Heart right ventricle (tissue), 16 donors: Measurements from ENCODE around the gene SLC7A8. TPM values are rescaled to one million over a fixed set of nuclear protein-coding genes. Genes with fewer than 3 reads are reported as not detected.
A peak's percentile ranks its signal among the peaks of the same experiment; 100 is the strongest.

Experiments
- ATAC-seq, 8 donors: fragments of 200-7000 bp; cut with Tn5 transposase; one replicate each; pipeline ENCODE4 v1.9.1; 2020; ENCODE audit warnings: mild to moderate bottlenecking in 8 of 8, moderate library complexity in 8 of 8, moderate number of reproducible peaks in 1 of 8
- DNase-seq, 2 donors: peaks; one replicate each; pipeline ENCODE4 v3.0.0-alpha.2; 2020
- H3K27ac ChIP-seq, 10 donors: fragments of 200-600 bp; sonication (generic) in 2 of 10; one replicate each; pipeline versions ENCODE4 v1.5.0 to v1.8.0; 2020 to 2022; ENCODE audit warnings: mild to moderate bottlenecking in 3 of 10
- H3K27me3 ChIP-seq, 7 donors: fragments of 200-600 bp; one replicate each; pipeline ENCODE4 v1.8.0; 2021 to 2022; ENCODE audit warnings: mild to moderate bottlenecking in 2 of 7
- H3K36me3 ChIP-seq, 9 donors: fragments of 200-600 bp; sonication (generic) in 1 of 9; one replicate each; pipeline versions ENCODE4 v1.5.0 to v1.8.0; 2020 to 2022; ENCODE audit warnings: mild to moderate bottlenecking in 2 of 9
- H3K4me1 ChIP-seq, 9 donors: fragments of 200-600 bp; sonication (generic) in 1 of 9; one replicate each; pipeline versions ENCODE4 v1.5.0 to v1.8.0; 2020 to 2022; ENCODE audit warnings: mild to moderate bottlenecking in 4 of 9
- H3K4me3 ChIP-seq, 10 donors: fragments of 200-600 bp; sonication (generic) in 2 of 10; one replicate each; pipeline versions ENCODE4 v1.5.0 to v1.8.0; 2020 to 2022; ENCODE audit warnings: mild to moderate bottlenecking in 7 of 10, moderate library complexity in 2 of 10
- H3K9me3 ChIP-seq, 11 donors: fragments of 200-600 bp in 10 of 11; sonication (generic) in 2 of 11; one replicate each; pipeline versions ENCODE4 v1.5.0 to v1.8.0; 2013 to 2022; ENCODE audit warnings: mild to moderate bottlenecking in 2 of 11, control low read depth in 1 of 11, moderate library complexity in 1 of 11
- CTCF ChIP-seq, 9 donors: fragments of 200-600 bp; sonication (generic) in 2 of 9; IDR thresholded peaks; one replicate each; pipeline versions ENCODE4 v1.5.0 to v1.8.0; 2021 to 2022; ENCODE audit warnings: antibody characterized with exemption in 9 of 9, mild to moderate bottlenecking in 5 of 9, moderate library complexity in 1 of 9
- WGBS, 2 donors: extraction: QIAGEN DNeasy Blood & Tissue Kit; methylation state at CpG; one replicate each; pipeline ENCODE4 v1.1.7; 2013; ENCODE audit warnings: inconsistent platforms in 1 of 2; 5-methylcytosine and 5-hydroxymethylcytosine counted together
- intact Hi-C, 10 donors: fragments of 100-400 bp; cut with DNase I; formaldehyde crosslinking; loops; one replicate each; pipeline versions ENCODE4 v1.11.1 to v1.14.2; 2022
- polyA plus RNA-seq, 2 donors: library from polyadenylated mRNA; stranded (reverse); fragments of 200-250 nt; gene quantifications; one replicate each; pipeline ENCODE4 v1.2.3, GENCODE V29; 2013
- total RNA-seq, 10 donors: library from RNA; stranded (reverse); fragmentation: NEBNext Ultra II Directional in 3 of 10; extraction: Animal tissue kit (Norgen Biotek cat#: 25700) in 3 of 10; gene quantifications; one replicate each; pipeline versions ENCODE4 v1.2.1 to v1.2.4, GENCODE V29; 2021 to 2023
- donor health status: Arrhythmogenic right ventricular cardiomyopathy.
- donor health status: ischemic (EF 13 %, LVEDD 7.1; RV severe dilation, severe dysfunction).
- donor health status: healthy with polysubstance abuse.
- donor health status: DM: no; HTN: yes; CAD: no.
- donor health status: DM: no; HTN: no; CAD: no.
- donor health status: ischemic (EF 25% LVEDD 6.9; RV normal size, moderate dysfunction).
- donor health status: ischemic (EF 25% LVEDD 5.7; RV mildly dilated, moderate dysfunction).
- donor health status: healthy.
- donor health status: DM: yes; HTN: yes; CAD: no.
- donor health status: Ischemic cardiomyopathy.
- donor health status: ischemic (EF 35%, LVEDD 5.7; RV mildly dilated, moderate dysfunction).
- donor health status: nonischemic (EF 11% LVEDD 7.7; RV severe dilation, severe dysfunction).
- donor health status: DM: yes; HTN: yes; CAD: no.
- donor health status: PGD.
- donor health status: ischemic (EF 29% LVEDD 5.4; RV normal size, mild dysfunction).
- donor health status: nonischemic (EF 23%, LVEDD 6.1; RV moderate dilation, normal function).

SLC7A8 gene
- total and polyA plus RNA-seq, 12 donors, result 5.9 to 14.9 (median 9.6) TPM

GRCh38 chr14:23171222-23171975, 12.1 kb downstream of the SLC7A8 start:
- no peak for DNase-seq
- intact Hi-C loops, result no loop called here
- no peak for ATAC-seq
- Histone ChIP-seq H3K9me3 (no peaks in the 10 kb centered on the region), H3K4me3 (no peak overlapping the region), H3K27ac (no peak overlapping the region), H3K27me3 (no peaks in the 10 kb centered on the region), H3K36me3 (no peaks in the 10 kb centered on the region), H3K4me1 (peaks cover 0 to 51% (median 14%) of the 10 kb centered on the region in 9 donors)
- TF ChIP-seq CTCF (IDR thresholded peaks at IDR 0.05), result no peak
- WGBS, 2 donors, result 83 to 86% methylated on average over 8 of the region's 8 CpGs

GRCh38 chr14:23169622-23170021, 13.8 kb downstream of the SLC7A8 start:
- Histone ChIP-seq H3K27ac (no peak overlapping the region), H3K27me3 (no peaks in the 10 kb centered on the region), H3K36me3 (no peaks in the 10 kb centered on the region), H3K4me1 (peaks cover 0 to 48% (median 14%) of the 10 kb centered on the region in 9 donors), H3K4me3 (no peak overlapping the region), H3K9me3 (no peaks in the 10 kb centered on the region)
- TF ChIP-seq CTCF (IDR thresholded peaks at IDR 0.05), result no peak
- WGBS, 2 donors, result 94 to 96% methylated on average over 6 of the region's 6 CpGs
- intact Hi-C loops, result no loop called here
- no peak for DNase-seq
- ATAC-seq, result no peak

GRCh38 chr14:23168246-23168645, 15.2 kb downstream of the SLC7A8 start:
- intact Hi-C loops, result no loop called here
- Histone ChIP-seq H3K4me1 (peaks cover 0 to 41% (median 9%) of the 10 kb centered on the region in 9 donors), H3K36me3 (no peaks in the 10 kb centered on the region), H3K27me3 (no peaks in the 10 kb centered on the region), H3K27ac (peak overlapping the region in 1 of 10 donors; percentile 42), H3K9me3 (no peaks in the 10 kb centered on the region), H3K4me3 (no peak overlapping the region)
- peak in 5 of 8 donors; percentile 45 to 79 (median 64) for ATAC-seq
- no peak for TF ChIP-seq CTCF (IDR thresholded peaks at IDR 0.05)
- 13 to 28% methylated on average over 2 of the region's 2 CpGs for WGBS, 2 donors
- no peak for DNase-seq

GRCh38 chr14:23167116-23167847, 16.2 kb downstream of the SLC7A8 start:
- H3K4me3 ChIP-seq, result no peak overlapping the region
- DNase-seq (no peak), ATAC-seq (peak in 1 of 8 donors; percentile 8)
- no peaks in the 10 kb centered on the region for H3K9me3 ChIP-seq
- WGBS, 2 donors, result 77 to 85% methylated on average over 9 of the region's 9 CpGs
- no peaks in the 10 kb centered on the region for H3K27me3 ChIP-seq
- H3K36me3 ChIP-seq, result no peaks in the 10 kb centered on the region
- H3K27ac ChIP-seq, result peak overlapping the region in 1 of 10 donors; percentile 42
- H3K4me1 ChIP-seq, result peaks cover 0 to 41% (median 9%) of the 10 kb centered on the region in 9 donors
- intact Hi-C loops, result no loop called here
- TF ChIP-seq CTCF (IDR thresholded peaks at IDR 0.05), result no peak
